Lower leg skin (tissue), 4 donors: ENCODE results near the gene WDR74. TPM values are rescaled to one million over a fixed set of nuclear protein-coding genes. Genes with fewer than 3 reads are reported as not detected.
A peak's percentile ranks its signal among the peaks of the same experiment; 100 is the strongest.

Experiments
- DNase-seq, 2 donors: peaks; one replicate each; pipeline ENCODE4 v3.0.0-alpha.2; 2019; ENCODE audit warnings: low spot score in 2 of 2
- H3K4me3 ChIP-seq: fragments of 200-600 bp; sonication (generic); 2 replicates; pipeline ENCODE4 v1.5.1; 2017; ENCODE audit warnings: mild to moderate bottlenecking, low read depth; ENCODE audit not compliant: poor library complexity, severe bottlenecking
- POLR2A ChIP-seq, 2 donors: fragments of 450-650 bp; IDR thresholded peaks; one replicate each; pipeline ENCODE4 v1.6.1; 2016 to 2017; ENCODE audit warnings: antibody characterized with exemption in 2 of 2, mild to moderate bottlenecking in 1 of 2, moderate library complexity in 1 of 2
- WGBS, 2 donors: methylation state at CpG; one replicate each; pipeline ENCODE4 v1.1.5; 2018; 5-methylcytosine and 5-hydroxymethylcytosine counted together
- intact Hi-C: fragments of 100-400 bp; cut with DNase I; formaldehyde crosslinking; loops from one replicate; pipeline ENCODE4 v1.15.0; 2023; ENCODE audit warnings: low total_unique reads
- total RNA-seq, 4 donors: library from RNA; depleted of rRNA; stranded (reverse); fragments of >200 nt; gene quantifications; one replicate each; pipeline ENCODE4 v1.1.0, GENCODE V29; 2016
- TF ChIP-seq, protein P1 (sequence below), 3 donors: fragments of 450-650 bp; IDR thresholded peaks; one replicate each; pipeline ENCODE4 v1.5.1; 2016; ENCODE audit warnings: antibody characterized with exemption in 3 of 3, mild to moderate bottlenecking in 3 of 3, moderate library complexity in 2 of 3

WDR74 gene
- total RNA-seq, 4 donors from 2014 or later: 49.7 to 93.8 (median 64.3) TPM

- intact Hi-C loops: no loop called here
- WGBS, 2 donors: 24 to 26% methylated on average over 12 of the region's 12 CpGs
- H3K4me3 ChIP-seq: peak overlapping the region; percentile 42
- no peak for DNase-seq
- no peak for TF ChIP-seq POLR2A (IDR thresholded peaks at IDR 0.05)
- TF ChIP-seq, protein P1, sequence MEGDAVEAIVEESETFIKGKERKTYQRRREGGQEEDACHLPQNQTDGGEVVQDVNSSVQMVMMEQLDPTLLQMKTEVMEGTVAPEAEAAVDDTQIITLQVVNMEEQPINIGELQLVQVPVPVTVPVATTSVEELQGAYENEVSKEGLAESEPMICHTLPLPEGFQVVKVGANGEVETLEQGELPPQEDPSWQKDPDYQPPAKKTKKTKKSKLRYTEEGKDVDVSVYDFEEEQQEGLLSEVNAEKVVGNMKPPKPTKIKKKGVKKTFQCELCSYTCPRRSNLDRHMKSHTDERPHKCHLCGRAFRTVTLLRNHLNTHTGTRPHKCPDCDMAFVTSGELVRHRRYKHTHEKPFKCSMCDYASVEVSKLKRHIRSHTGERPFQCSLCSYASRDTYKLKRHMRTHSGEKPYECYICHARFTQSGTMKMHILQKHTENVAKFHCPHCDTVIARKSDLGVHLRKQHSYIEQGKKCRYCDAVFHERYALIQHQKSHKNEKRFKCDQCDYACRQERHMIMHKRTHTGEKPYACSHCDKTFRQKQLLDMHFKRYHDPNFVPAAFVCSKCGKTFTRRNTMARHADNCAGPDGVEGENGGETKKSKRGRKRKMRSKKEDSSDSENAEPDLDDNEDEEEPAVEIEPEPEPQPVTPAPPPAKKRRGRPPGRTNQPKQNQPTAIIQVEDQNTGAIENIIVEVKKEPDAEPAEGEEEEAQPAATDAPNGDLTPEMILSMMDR (IDR thresholded peaks at IDR 0.05): no peak
These were observed 33.4 kb downstream of the WDR74 start for GRCh38 chr11:62805961-62806441.

DNA sequence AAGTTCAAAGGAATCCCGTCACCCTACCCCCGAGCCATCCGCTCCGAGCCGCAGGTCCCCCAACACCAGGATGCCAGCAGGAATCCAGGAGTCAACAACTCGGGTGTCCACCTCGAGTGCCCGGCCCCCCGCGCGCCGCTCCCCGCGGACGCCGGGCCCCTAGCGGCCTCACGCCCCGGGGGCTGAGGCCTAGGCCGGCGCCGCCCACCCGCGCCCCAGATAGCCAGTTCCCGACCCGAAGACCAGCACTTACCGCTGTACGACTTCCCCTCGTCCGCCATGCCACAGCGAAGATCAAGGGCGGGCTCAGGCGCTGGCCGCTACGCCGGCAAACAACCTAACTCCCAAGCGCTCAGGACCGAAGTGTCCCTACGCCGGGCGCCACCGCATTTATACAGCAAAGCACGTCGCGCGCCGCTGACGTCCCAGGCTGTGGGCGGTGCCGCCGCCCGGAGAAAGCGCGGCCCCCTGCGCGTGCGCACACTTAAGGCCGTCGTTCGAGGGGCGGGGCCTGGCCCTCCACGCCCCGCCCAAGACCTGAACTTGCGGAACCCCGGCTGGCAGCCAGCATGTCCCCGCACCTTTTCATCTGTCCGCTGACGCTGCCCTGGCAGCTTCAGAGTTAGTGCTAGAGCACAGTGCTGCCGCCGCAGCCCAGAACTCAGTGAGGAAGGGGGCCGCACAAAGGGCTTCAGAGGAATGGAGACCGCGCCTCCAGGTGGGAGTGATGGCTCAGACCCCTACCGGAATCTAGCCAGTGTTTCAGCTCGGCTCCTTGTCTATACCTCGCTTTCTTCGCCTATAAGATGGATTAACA, 34.1 kb downstream of the WDR74 start, which contains the start of gene NXF1:
Gene NXF1 (minus strand): TSS at position 365 of the 817 bp plus-strand sequence. CDS start 84 bp downstream, at position 281.
- 0 to 1% methylated on average over 26 to 45 of the region's 77 CpGs for WGBS, 2 donors
- intact Hi-C loops: no loop called here
- peak within 1 kb of the TSS; percentile 97 for H3K4me3 ChIP-seq
- DNase-seq: peak; percentile 92 to 99
- peak in 1 of 2 donors; percentile 96 for TF ChIP-seq POLR2A (IDR thresholded peaks at IDR 0.05)
- TF ChIP-seq, protein P1 (IDR thresholded peaks at IDR 0.05): no peak

DNA sequence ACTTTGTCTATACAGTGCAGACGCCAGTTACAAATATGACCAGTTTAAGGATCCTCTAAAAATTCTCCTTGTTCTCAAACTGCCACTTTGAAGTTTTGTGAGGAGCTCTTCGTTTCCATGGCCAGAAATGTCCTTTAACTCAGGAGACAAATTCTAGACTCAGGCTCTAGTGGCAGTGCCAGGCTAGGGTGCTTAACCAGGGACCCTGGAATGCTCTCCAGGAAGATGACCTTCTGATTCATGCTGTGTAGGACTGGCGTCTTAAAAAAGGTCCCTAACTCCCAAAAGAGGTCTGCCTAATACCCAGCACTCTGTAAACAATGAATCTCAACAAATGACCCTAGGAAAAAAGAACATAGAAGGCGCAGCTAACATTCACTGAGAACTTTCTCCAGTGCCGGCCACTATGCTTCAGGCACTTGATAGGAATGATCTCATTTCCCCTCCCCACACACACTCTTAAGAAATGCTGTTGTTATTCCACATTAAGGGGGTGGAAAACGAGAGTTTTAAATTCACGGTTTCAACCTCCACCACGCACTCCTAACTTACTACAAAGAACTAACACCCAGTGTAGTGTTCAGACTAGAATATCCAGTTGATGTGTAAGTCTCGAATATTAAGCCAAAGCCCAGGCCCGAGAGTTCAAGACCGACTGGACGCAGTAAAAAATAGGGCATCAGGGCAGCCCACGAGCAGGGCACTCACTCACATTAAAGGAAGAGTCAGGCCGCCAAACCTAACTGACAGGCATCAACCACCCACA, 34.9 kb downstream of the WDR74 start:
- TF ChIP-seq POLR2A (IDR thresholded peaks at IDR 0.05): no peak
- TF ChIP-seq, protein P1 (IDR thresholded peaks at IDR 0.05): no peak
- DNase-seq: no peak
- peak overlapping the region; percentile 97 for H3K4me3 ChIP-seq
- whole genome bisulfite sequencing, 2 donors: 2 to 3% methylated on average over 14 of the region's 14 CpGs
- intact Hi-C loops: no loop called here

GRCh38 chr11:62801071-62801470, 38.3 kb downstream of the WDR74 start:
- H3K4me3 ChIP-seq: no peak overlapping the region
- no peak for DNase-seq
- TF ChIP-seq, protein P1 (IDR thresholded peaks at IDR 0.05): no peak
- TF ChIP-seq POLR2A (IDR thresholded peaks at IDR 0.05): no peak
- intact Hi-C loops: no loop called here
- 78 to 83% methylated on average over 4 of the region's 4 CpGs for WGBS, 2 donors

GRCh38 chr11:62799486-62799885, 39.9 kb downstream of the WDR74 start:
- intact Hi-C loops: loop anchor here (10.0 kb wide), 1 partner anchor 55 kb away; no protein-coding TSS in a partner anchor
- no peak for TF ChIP-seq POLR2A (IDR thresholded peaks at IDR 0.05)
- TF ChIP-seq, protein P1 (IDR thresholded peaks at IDR 0.05): no peak
- no peak overlapping the region for H3K4me3 ChIP-seq
- WGBS, 2 donors: 87 to 92% methylated on average over 10 of the region's 10 CpGs
- no peak for DNase-seq
